Endothelial cell of umbilical vein (primary cell): ENCODE data around the gene TAF5L. TPM values are rescaled to one million over a fixed set of nuclear protein-coding genes. Genes with fewer than 3 reads are reported as not detected.
"Not testable (repeated sequence)": the region's sequence is repeated elsewhere in the genome, so short reads cannot be mapped to it uniquely, and the experiment has no call there.

Experiments
- BruUV-seq: library from RNA; stranded (reverse); fragments of 400-500 nt; replicated peaks from 2 replicates; lab custom pipeline; 2021; lab: Mats Ljungman, UMichigan
- CTCF ChIA-PET: fragments of 300-600, 350-600 bp; sonication (Branson Sonifier 250); formaldehyde crosslinking; loops from one replicate; lab custom pipeline; 2021; ENCODE audit warnings: antibody characterized with exemption, inconsistent platforms; lab: Charles Lee
- POLR2A ChIA-PET: fragments of 300-600, 350-600 bp; sonication (Branson Sonifier 250); formaldehyde crosslinking; loops from one replicate; lab custom pipeline; 2021; ENCODE audit warnings: antibody characterized with exemption, inconsistent platforms; lab: Charles Lee
- DNase-seq: peaks from one replicate; pipeline ENCODE4 v3.0.0-alpha.2; 2011; ENCODE audit warnings: low read depth, low spot score
- FAIRE-seq: peaks from 2 replicates; lab custom pipeline; 2011; peaks lifted over from hg19 to GRCh38; lab: Jason Lieb, UNC
- H2AFZ ChIP-seq: 2 replicates; pipeline ENCODE4 v1.6.0; 2012; ENCODE audit warnings: low read depth, low read length, control low read depth, inconsistent platforms
- H3K27ac ChIP-seq: 2 replicates; pipeline ENCODE4 v1.5.1; 2011; ENCODE audit warnings: low read depth, mild to moderate bottlenecking, control low read depth, low read length, moderate library complexity; ENCODE audit not compliant: insufficient read depth
- H3K27me3 ChIP-seq, 2 experiments: 2 replicates each; pipeline versions ENCODE4 v1.6.0 to v1.6.1; 2011; ENCODE audit warnings: low read length in 2 of 2, mixed read lengths in 1 of 2; ENCODE audit not compliant: control insufficient read depth in 2 of 2, insufficient read depth in 2 of 2
- H3K36me3 ChIP-seq, 2 experiments: 2 replicates in 1 of 2; 3 replicates in 1 of 2; pipeline ENCODE4 v1.5.1; 2011; ENCODE audit warnings: low read length in 2 of 2, mild to moderate bottlenecking in 1 of 2, moderate library complexity in 1 of 2; ENCODE audit not compliant: control insufficient read depth in 2 of 2, insufficient read depth in 2 of 2; ENCODE audit errors: extremely low read depth in 1 of 2
- H3K4me1 ChIP-seq: 3 replicates; pipeline ENCODE4 v1.5.1; 2011; ENCODE audit warnings: mild to moderate bottlenecking, low read length; ENCODE audit not compliant: control insufficient read depth, insufficient read depth; ENCODE audit errors: extremely low read depth
- H3K4me2 ChIP-seq: 2 replicates; pipeline ENCODE4 v1.6.1; 2011; ENCODE audit warnings: low read length, control low read depth, mixed read lengths; ENCODE audit not compliant: insufficient read depth
- H3K4me3 ChIP-seq, 3 experiments: fragments of 200-600 bp in 1 of 3; sonication (generic), shearing (Covaris generic) in 1 of 3; replicated peaks in 1 of 3; 2 replicates each; pipeline ENCODE4 v1.5.1; 2011 to 2016; ENCODE audit warnings: control low read depth in 3 of 3, low read length in 3 of 3, mild to moderate bottlenecking in 2 of 3, inconsistent platforms in 1 of 3, low read depth in 1 of 3, moderate library complexity in 1 of 3; ENCODE audit not compliant: insufficient read depth in 1 of 3
- H3K79me2 ChIP-seq: 2 replicates; pipeline ENCODE4 v1.6.0; 2012; ENCODE audit warnings: low read length, inconsistent platforms; ENCODE audit not compliant: control insufficient read depth, insufficient read depth
- H3K9ac ChIP-seq: replicated peaks from 2 replicates; pipeline ENCODE3; 2011; ENCODE audit warnings: low read length, control low read depth; ENCODE audit not compliant: insufficient read depth; ENCODE audit errors: extremely low read depth
- H3K9me1 ChIP-seq: replicated peaks from 3 replicates; pipeline ENCODE4 v1.6.0; 2011; ENCODE audit warnings: mild to moderate bottlenecking, low read length; ENCODE audit not compliant: control insufficient read depth, insufficient read depth; ENCODE audit errors: extremely low read depth
- H3K9me3 ChIP-seq: replicated peaks from 2 replicates; pipeline ENCODE4 v1.5.1; 2012; ENCODE audit warnings: low read length, inconsistent platforms; ENCODE audit not compliant: control insufficient read depth, insufficient read depth
- H4K20me1 ChIP-seq: replicated peaks from 2 replicates; pipeline ENCODE3; 2011; ENCODE audit warnings: mild to moderate bottlenecking, low read length; ENCODE audit not compliant: control insufficient read depth, insufficient read depth; ENCODE audit errors: extremely low read depth
- EZH2 ChIP-seq: IDR thresholded peaks from 2 replicates; pipeline ENCODE4 v1.6.1; 2012; ENCODE audit warnings: borderline replicate concordance, low read depth, mild to moderate bottlenecking, moderate library complexity, low read length, inconsistent platforms; ENCODE audit not compliant: severe bottlenecking
- FOS ChIP-seq: IDR thresholded peaks from 2 replicates; pipeline ENCODE4 v1.6.1; 2011; ENCODE audit warnings: mild to moderate bottlenecking, low read length, moderate library complexity, borderline replicate concordance; ENCODE audit not compliant: insufficient read depth
- GATA2 ChIP-seq: IDR thresholded peaks from 2 replicates; pipeline ENCODE4 v1.7.0; 2011; ENCODE audit warnings: low read depth, mild to moderate bottlenecking, moderate library complexity, mixed read lengths, low read length; ENCODE audit not compliant: insufficient read length, insufficient read depth
- JUN ChIP-seq: IDR thresholded peaks from 2 replicates; pipeline ENCODE4 v1.6.1; 2011; ENCODE audit warnings: borderline replicate concordance, low read depth; ENCODE audit not compliant: insufficient read length, insufficient read depth
- MYC ChIP-seq: IDR thresholded peaks from one replicate; pipeline ENCODE4 v1.6.1; 2011; ENCODE audit warnings: mild to moderate bottlenecking, low read depth, low read length
- POLR2AphosphoS5 ChIP-seq: IDR thresholded peaks from 2 replicates; pipeline ENCODE4 v1.6.1; 2012; ENCODE audit warnings: low read depth, mild to moderate bottlenecking, control low read depth, low read length, moderate library complexity; ENCODE audit not compliant: insufficient read depth
- dilution Hi-C: fragments of 300-500 bp; cut with MboI; formaldehyde crosslinking; loops from one replicate; pipeline ENCODE4 v1.15.0; 2019; ENCODE audit warnings: low sequenced_read_pairs; ENCODE audit not compliant: extremely low pct_ligation_motif_present
- intact Hi-C: fragments of 100-400 bp; cut with micrococcal nuclease; formaldehyde crosslinking; loops from one replicate; pipeline ENCODE4 v1.10.0; 2022
- polyA plus RNA-seq, 4 experiments: library from polyadenylated mRNA; depleted of rRNA in 3 of 4; stranded (reverse) in 3 of 4; unstranded in 1 of 4; fragments of >200 nt; gene quantifications; 2 replicates each; pipeline versions ENCODE4 v1.2.1 to v1.2.3, GENCODE V29; 2011 to 2012; ENCODE audit warnings: missing spikeins in 1 of 4
- total RNA-seq: library from RNA; stranded (reverse); gene quantifications from 2 replicates; pipeline ENCODE4 v1.2.3, GENCODE V29; 2021

TAF5L gene
- total and polyA plus RNA-seq, 2 donors (not counting 3 experiments of a cell fraction or from before 2014, with no cell fraction given) = 21.1 to 24.8 TPM

- ChIA-PET CTCF (interaction anchor here (1.5 kb wide), 1 partner anchor 23 kb away, joined by 5 read pairs; no protein-coding TSS in a partner anchor), POLR2A (no interaction called here)
- no peak for FAIRE-seq
- intact Hi-C loops = no loop called here
- TF ChIP-seq EZH2 = no peak
- no peak for DNase-seq
- H3K27me3 ChIP-seq = no peaks in the 10 kb centered on the region
- no peaks in the 10 kb centered on the region for H3K9me1 ChIP-seq
- no TSS peak for BruUV-seq
- H3K4me2 ChIP-seq = no peak overlapping the region
- peaks cover 3 to 16% of the 10 kb centered on the region in 2 experiments for H3K36me3 ChIP-seq
- dilution Hi-C loops = no loop called here
- H3K27ac ChIP-seq = no peak overlapping the region
- H3K4me3 ChIP-seq = no peak overlapping the region
- H3K79me2 ChIP-seq = peaks cover 22% of the 10 kb centered on the region
- H2AFZ ChIP-seq = no peak overlapping the region
- no peaks in the 10 kb centered on the region for H3K9me3 ChIP-seq
- H3K4me1 ChIP-seq = no peaks in the 10 kb centered on the region
- H4K20me1 ChIP-seq = no peaks in the 10 kb centered on the region
- H3K9ac ChIP-seq = no peak overlapping the region
Measured at GRCh38 chr1:229597877-229598276, 28.0 kb downstream of the TAF5L start.

GRCh38 chr1:229596925-229597699, 28.8 kb downstream of the TAF5L start:
- ChIA-PET CTCF (interaction anchor here (0.7 to 1.4 kb wide), 4 partner anchors 14 to 40 kb away, joined by 3 to 5 read pairs (median 3); partner anchors contain the start of gene ABCB10), POLR2A (no interaction called here)
- FAIRE-seq (no peak), DNase-seq (no peak)
- BruUV-seq = no TSS peak
- intact Hi-C loops = no loop called here
- dilution Hi-C loops = no loop called here
- H3K27ac ChIP-seq = no peak overlapping the region
- peaks cover 22% of the 10 kb centered on the region for H3K79me2 ChIP-seq
- no peak overlapping the region for H3K9ac ChIP-seq
- no peak overlapping the region for H2AFZ ChIP-seq
- H3K27me3 ChIP-seq = no peaks in the 10 kb centered on the region
- no peaks in the 10 kb centered on the region for H3K9me1 ChIP-seq
- peaks cover 3 to 16% of the 10 kb centered on the region in 2 experiments for H3K36me3 ChIP-seq
- no peak overlapping the region for H3K4me3 ChIP-seq
- no peaks in the 10 kb centered on the region for H3K4me1 ChIP-seq
- H3K9me3 ChIP-seq = no peaks in the 10 kb centered on the region
- H3K4me2 ChIP-seq = no peak overlapping the region
- H4K20me1 ChIP-seq = no peaks in the 10 kb centered on the region
- TF ChIP-seq GATA2 = no peak
- TF ChIP-seq POLR2AphosphoS5 = no peak
- TF ChIP-seq JUN = no peak
- no peak for TF ChIP-seq MYC
- no peak for TF ChIP-seq EZH2
- no peak for TF ChIP-seq FOS

GRCh38 chr1:229595876-229596275, 30.0 kb downstream of the TAF5L start:
- Histone ChIP-seq H3K79me2 (peaks cover 20% of the 10 kb centered on the region), H3K36me3 (peaks cover 0 to 15% of the 10 kb centered on the region in 2 experiments)
- H3K4me2 ChIP-seq, H3K9me3 ChIP-seq, DNase-seq, H3K27ac ChIP-seq, POLR2A ChIA-PET, BruUV-seq, H3K4me1 ChIP-seq, H3K27me3 ChIP-seq, intact Hi-C loops, H3K9ac ChIP-seq, H2AFZ ChIP-seq, FAIRE-seq, H4K20me1 ChIP-seq, H3K4me3 ChIP-seq, dilution Hi-C loops, H3K9me1 ChIP-seq: not testable (repeated sequence)
- CTCF ChIA-PET = interaction anchor here (0.7 to 1.4 kb wide), 3 partner anchors 12 to 39 kb away, joined by 3 to 5 read pairs (median 3); no protein-coding TSS in a partner anchor
